ENCODE data around the gene PWWP2B.
"Not testable (repeated sequence)": the region's sequence is repeated elsewhere in the genome, so short reads cannot be mapped to it uniquely, and the experiment has no call there.

Gene PWWP2B

DNA sequence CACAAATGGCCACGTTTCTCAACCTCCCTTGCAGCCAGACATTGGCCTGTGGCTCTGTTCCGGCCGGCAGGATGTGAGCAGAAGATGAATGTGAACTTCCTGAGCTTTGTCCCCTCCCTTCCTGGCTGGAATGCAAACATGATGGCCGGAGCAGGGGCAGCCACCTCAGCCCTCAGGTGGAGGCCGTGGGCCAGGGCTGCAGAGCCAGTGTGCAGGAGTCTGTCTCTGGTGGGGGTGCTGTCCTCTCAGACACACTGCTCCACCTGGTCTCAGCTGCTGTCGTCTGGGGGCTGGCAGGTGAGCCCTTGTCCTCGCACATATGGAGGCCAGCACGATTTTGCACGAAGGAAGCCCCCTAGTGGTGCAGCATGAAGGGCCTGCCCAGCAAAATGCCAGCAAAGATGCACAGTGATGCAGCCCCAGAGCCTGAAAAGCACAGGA, 25.3 kb upstream of the PWWP2B start:
- Mint-ChIP-seq H3K4me3 (no peak overlapping the region), H3K36me3 (peaks cover 9% of the 10 kb centered on the region), H3K4me1 (peaks cover 5% of the 10 kb centered on the region), H3K9me3 (no peaks in the 10 kb centered on the region), H3K27me3 (no peaks in the 10 kb centered on the region), H3K27ac (no peak overlapping the region)

DNA sequence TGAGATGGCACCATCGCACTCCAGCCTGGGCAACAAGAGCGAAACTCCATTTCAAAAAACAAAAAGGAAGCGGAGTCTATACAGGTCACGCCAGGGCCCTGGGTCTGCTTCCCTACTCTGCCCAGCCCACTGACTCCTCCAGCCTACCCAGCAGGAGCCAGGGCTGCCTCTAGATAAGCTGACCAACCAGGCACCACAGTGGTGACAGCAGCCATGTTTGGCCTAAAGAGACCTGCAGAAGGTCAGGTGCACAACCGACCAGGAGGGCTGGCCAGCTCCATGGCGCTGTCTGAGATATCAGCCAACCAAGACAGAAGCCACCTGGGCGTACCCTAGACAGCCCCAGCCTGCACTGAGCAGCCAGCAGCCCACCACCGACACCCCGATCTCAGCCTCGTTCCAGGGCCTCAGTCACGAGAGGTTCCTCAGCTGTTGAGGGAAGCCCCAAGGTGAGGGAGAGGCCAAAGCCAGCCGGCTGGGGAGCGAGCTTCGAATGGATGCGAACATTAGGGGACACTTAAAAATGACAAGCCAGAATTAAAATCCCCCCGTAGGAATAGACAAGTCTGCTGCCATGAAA, 24.4 kb upstream of the PWWP2B start:
- Mint-ChIP-seq H3K27ac (no peak overlapping the region), H3K36me3 (peaks cover under 1% of the 10 kb centered on the region)

DNA sequence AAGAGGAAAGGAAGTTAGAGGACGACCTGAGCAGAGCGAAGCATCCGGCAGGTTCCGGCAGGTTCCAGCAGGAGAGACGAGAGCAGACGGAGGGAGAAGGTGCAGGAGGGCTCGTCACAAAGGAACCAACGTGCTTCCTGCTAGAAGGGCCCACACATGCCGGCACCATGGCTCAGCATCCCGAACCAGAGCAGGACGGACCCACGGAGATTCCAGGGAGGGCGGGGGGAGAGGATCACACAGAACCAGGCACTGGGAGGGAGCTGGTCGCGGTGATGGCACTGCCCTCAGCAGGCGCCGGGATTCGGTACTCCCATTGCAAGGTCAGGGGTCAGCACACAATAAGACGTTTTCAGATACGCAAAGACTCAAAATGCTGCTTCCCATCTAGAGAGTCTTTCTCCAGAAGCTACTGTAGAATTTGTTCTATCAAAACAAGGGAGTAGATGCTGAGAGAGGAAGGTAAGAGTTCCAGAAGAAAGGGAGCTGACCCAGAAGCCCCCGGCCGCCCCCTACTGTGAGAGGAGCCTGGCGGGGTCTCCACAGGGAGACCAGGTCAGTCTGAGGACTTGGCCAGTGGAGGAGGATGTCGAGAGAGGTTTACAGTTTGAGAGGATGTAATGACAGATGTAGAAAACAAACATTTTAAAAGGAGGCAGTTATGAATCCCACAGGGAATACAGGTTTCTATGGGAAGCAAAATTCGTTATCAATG, 23.6 kb upstream of the PWWP2B start:
- Mint-ChIP-seq H3K9me3 (no peaks in the 10 kb centered on the region), H3K27me3 (no peaks in the 10 kb centered on the region), H3K4me1 (peaks cover 5% of the 10 kb centered on the region), H3K4me3 (no peak overlapping the region), H3K27ac (no peak overlapping the region), H3K36me3 (no peaks in the 10 kb centered on the region)

More for the DNA sequence above, 24.4 kb upstream of the PWWP2B start:
- Mint-ChIP-seq H3K4me1 (peaks cover 5% of the 10 kb centered on the region), H3K4me3 (no peak overlapping the region), H3K27me3 (no peaks in the 10 kb centered on the region), H3K9me3 (no peaks in the 10 kb centered on the region)

DNA sequence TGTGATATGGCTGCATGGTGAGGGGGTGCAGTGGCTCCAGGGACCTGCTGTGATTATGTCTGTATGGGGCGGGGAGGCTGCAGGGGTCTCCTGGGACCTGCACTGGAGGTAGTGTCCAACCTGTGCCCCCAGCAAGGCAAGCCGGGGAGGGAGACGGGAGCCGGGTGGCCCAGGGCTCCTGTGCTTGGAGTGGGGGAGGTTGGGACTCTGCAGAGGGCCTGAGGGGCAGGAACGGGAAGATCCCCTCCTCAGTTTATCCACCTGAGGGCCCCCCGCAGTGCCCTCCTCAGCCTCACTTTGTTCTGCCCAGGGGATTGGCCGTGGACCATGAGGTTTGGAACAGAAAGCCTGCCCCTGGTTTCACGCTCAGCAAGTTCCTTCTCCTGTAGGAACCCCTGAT, 22.8 kb upstream of the PWWP2B start:
- Mint-ChIP-seq H3K36me3 (no peaks in the 10 kb centered on the region), H3K9me3 (no peaks in the 10 kb centered on the region), H3K27ac (no peak overlapping the region), H3K4me1 (peaks cover 5% of the 10 kb centered on the region), H3K4me3 (no peak overlapping the region), H3K27me3 (no peaks in the 10 kb centered on the region)

DNA sequence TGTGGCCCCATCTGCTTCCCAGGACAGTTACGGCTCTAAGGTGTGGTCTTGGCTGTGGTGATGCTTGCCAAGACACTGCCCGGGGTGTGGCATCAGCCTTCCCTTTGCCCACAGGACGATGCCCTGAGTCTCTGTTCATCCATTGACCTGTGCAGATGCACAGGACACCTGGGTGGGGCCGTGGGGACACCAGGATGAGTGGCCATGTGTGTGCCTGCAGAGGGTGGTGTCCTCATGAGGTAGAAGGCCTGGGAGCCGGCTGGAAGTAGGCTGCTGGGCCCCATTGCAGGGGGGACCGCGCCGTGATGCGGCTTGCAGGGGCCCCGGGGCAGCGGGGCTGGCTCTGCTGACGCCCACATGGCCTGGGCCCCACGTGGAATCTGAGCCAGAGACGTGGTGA, 22.4 kb upstream of the PWWP2B start:
- Mint-ChIP-seq H3K36me3 (peaks cover 2% of the 10 kb centered on the region), H3K27me3 (no peaks in the 10 kb centered on the region), H3K4me3 (no peak overlapping the region), H3K9me3 (no peaks in the 10 kb centered on the region), H3K27ac (no peak overlapping the region), H3K4me1 (peaks cover 5% of the 10 kb centered on the region)

DNA sequence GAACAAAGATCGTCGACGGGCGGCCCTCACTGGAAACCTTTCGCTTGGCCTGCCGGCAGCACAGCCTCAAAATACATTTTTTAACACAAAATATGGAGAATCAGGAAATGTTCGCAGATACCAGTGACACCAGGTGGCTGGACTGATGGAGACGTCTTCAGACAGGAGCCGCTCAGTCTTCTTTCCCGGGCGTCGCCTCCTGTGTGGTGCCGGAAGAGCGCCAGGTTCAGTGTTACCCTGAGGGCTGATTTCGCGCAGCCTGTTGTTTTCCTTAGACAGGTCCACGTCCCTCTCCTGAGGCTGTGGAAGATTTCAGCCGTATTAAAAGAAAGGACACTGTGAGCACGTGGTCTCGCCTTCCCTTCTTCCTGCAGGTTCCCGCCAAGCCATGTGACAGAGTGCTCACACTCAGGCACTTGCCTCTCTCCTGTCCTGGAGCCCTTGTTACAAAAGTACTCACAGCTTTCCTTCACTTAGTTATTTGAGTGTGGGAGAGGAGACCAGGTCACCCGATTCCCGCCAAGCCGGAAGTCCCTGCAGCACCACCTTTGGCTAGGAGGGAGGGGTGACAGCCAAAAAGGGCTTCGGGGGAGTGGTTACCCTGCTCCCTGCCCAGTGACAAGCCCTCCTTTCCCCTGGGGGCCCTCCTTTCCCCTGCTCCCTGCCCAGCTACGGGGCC, 21.7 kb upstream of the PWWP2B start:
- H3K27ac Mint-ChIP-seq: no peak overlapping the region
- no peak overlapping the region for H3K4me3 Mint-ChIP-seq
- H3K4me1 Mint-ChIP-seq: peaks cover 5% of the 10 kb centered on the region
- no peaks in the 10 kb centered on the region for H3K9me3 Mint-ChIP-seq
- H3K27me3 Mint-ChIP-seq: no peaks in the 10 kb centered on the region
- H3K36me3 Mint-ChIP-seq: peaks cover 2% of the 10 kb centered on the region

DNA sequence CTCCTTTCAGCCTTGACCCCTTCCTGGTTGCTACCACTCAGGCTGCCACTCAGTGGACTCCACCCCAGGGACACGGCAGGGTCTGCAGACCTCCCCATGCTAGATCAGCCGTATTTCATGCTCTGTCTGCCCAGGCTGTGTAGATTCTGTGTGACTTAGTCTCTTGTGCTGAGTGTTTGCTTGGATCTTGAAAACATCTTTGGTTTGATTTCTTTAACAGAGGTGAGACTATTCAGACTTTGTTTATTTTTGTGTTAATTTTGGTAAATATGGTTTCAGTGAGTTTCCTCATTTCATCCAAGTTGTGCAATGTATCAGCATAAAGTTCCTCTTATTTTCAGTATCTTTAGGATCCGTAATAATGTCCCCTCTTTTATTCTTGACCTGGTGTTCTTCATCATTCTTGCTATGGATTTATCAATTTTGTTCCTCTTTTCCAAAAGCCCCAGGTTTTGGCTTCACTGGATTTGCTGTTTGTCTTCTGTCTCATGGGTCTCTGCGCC, 21.2 kb upstream of the PWWP2B start:
- Mint-ChIP-seq H3K36me3 (peaks cover 2% of the 10 kb centered on the region), H3K4me1 (peaks cover 5% of the 10 kb centered on the region), H3K4me3 (no peak overlapping the region), H3K27me3 (no peaks in the 10 kb centered on the region), H3K27ac (no peak overlapping the region), H3K9me3 (no peaks in the 10 kb centered on the region)

DNA sequence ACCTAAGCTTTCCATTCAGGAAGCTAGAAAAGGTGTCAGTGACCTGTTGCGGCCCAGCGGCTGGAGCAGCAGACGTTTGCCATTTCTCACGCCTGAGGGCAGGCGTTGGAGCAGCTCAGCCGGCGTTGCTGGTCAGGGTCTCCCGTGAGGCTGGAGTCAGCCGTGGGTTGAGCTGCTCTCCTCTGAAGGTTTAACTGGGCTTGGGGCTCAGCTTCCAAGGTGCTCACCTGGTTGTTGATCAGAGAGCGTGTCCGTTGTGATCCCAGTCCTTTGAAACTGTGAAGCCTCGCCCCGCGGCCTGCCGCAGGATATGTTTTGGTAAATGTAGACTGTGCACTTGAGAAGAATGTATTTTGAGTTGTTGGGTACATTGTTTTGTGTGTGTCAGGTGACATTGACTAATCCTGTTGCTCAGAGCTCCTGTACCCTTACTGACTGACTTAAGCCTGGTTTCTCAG, 20.6 kb upstream of the PWWP2B start:
- Mint-ChIP-seq H3K9me3 (no peaks in the 10 kb centered on the region), H3K27me3 (no peaks in the 10 kb centered on the region), H3K4me3 (no peak overlapping the region), H3K36me3 (peaks cover 2% of the 10 kb centered on the region), H3K4me1 (peaks cover 6% of the 10 kb centered on the region), H3K27ac (no peak overlapping the region)

DNA sequence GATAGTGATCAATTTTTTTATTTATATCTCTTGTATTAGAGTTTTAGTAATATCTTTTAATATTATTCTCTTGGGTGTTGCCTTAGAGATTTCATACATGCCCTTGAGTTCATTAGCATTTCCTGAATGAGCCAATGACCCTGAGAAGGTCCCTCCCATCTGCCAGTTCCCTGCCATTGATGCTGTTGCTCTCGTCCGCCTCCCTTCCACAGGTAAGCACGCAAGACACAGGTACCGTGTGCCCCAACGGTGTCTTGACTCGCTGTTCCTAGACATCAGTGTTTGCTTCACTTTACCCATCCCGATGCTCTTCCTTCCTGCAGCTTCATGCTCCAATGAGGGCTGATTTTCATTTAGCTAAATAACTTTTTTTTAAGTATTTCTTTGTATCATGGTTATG, 19.7 kb upstream of the PWWP2B start:
- H3K27me3 Mint-ChIP-seq: no peaks in the 10 kb centered on the region
- no peaks in the 10 kb centered on the region for H3K9me3 Mint-ChIP-seq
- H3K4me1 Mint-ChIP-seq: peaks cover 4% of the 10 kb centered on the region
- H3K4me3 Mint-ChIP-seq: no peak overlapping the region
- peaks cover 2% of the 10 kb centered on the region for H3K36me3 Mint-ChIP-seq
- H3K27ac Mint-ChIP-seq: no peak overlapping the region

DNA sequence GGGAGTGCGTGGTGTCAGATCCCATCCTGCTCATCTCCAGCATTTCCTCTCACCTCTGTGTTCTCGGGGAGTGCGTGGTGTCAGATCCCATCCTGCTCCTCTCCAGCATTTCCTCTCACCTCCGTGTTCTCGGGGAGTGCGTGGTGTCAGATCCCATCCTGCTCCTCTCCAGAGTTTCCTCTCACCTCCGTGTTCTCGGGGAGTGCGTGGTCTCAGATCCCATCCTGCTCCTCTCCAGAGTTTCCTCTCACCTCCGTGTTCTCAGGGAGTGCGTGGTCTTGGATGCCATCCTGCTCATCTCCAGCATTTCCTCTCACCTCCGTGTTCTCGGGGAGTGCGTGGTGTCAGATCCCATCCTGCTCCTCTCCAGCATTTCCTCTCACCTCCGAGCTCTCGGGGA, 18.0 kb upstream of the PWWP2B start:
- H3K9me3 Mint-ChIP-seq, H3K4me1 Mint-ChIP-seq, H3K36me3 Mint-ChIP-seq, H3K4me3 Mint-ChIP-seq, H3K27ac Mint-ChIP-seq, H3K27me3 Mint-ChIP-seq: not testable (repeated sequence)

DNA sequence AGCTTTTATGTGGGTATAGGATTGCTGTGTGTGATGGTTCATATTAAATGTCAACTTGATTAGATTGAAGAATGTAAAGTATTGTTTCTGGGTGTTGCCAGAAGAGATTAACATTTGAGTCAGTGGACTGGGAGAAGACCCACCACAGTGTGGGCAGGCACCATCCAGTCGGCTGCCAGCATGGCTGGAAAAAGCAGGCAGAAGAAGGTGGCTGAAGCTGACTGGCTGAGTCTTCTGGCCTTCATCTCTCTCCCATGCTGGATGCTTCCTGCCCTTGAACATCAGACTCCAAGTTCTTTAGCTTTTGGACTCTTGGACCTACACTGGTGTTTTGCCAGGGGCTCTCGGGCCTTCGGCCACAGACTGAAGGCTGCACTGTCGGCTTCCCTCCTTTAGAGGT, 16.0 kb upstream of the PWWP2B start:
- not testable (repeated sequence) for H3K36me3 Mint-ChIP-seq, H3K9me3 Mint-ChIP-seq, H3K4me3 Mint-ChIP-seq, H3K27me3 Mint-ChIP-seq, H3K4me1 Mint-ChIP-seq, H3K27ac Mint-ChIP-seq

DNA sequence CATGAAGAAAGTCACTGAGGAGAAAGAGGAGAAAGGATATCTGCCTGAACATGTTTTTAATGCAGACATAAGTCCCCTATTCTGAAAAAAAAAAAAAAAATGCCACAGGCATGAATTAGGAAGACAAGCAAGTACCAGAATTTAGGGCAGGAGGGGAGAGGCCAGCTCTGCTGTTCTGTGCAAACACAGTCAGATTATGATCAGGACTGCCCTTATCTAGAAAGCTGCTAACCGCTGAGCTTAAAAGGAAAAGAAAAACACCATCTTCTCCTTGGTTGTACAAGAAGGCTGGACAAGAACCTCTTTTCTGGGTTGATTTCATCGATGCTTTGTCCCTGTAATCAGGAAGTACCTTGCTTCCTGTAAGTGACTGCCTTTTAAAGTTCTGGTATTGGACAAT, 15.3 kb upstream of the PWWP2B start:
- H3K4me3 Mint-ChIP-seq: no peak overlapping the region
- H3K36me3 Mint-ChIP-seq: peaks cover 2% of the 10 kb centered on the region
- peaks cover 4% of the 10 kb centered on the region for H3K4me1 Mint-ChIP-seq

DNA sequence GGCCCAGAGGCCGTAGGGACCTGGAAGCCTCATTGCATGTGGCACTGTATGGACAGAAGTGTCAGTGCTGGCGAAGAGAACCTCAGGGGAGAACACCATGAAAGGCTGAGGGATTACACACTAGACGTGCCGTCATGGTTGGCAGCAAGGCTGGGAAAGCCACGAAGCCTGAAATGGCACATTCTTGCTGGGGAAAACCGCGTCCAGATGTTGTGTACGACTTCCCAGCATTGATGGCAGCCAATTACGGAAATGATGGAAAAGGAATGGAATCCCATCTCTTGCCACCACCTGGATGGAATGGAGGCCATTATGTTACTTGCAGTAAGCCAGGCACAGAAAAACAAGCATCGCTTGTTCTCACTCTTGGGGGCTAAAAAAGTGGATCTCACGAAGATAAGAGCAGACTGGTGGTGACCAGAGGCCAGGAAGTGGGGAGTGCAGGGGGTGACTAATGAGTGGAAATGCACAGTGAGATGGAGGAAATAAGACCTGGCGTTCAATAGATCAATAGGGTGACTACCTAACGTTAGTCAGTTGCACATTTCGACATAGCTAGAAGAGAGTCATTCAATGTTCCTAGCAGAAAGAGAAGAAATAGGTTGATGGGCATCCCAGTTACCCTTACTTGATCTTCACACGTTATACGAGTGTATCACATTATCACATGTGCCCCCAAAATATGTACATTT, 14.6 kb upstream of the PWWP2B start:
- Mint-ChIP-seq H3K27ac (no peak overlapping the region), H3K36me3 (peaks cover 2% of the 10 kb centered on the region), H3K27me3 (no peaks in the 10 kb centered on the region), H3K4me1 (peaks cover 4% of the 10 kb centered on the region), H3K9me3 (no peaks in the 10 kb centered on the region), H3K4me3 (no peak overlapping the region)

More for the DNA sequence above, 15.3 kb upstream of the PWWP2B start:
- Mint-ChIP-seq H3K9me3 (no peaks in the 10 kb centered on the region), H3K27me3 (no peaks in the 10 kb centered on the region), H3K27ac (no peak overlapping the region)

DNA sequence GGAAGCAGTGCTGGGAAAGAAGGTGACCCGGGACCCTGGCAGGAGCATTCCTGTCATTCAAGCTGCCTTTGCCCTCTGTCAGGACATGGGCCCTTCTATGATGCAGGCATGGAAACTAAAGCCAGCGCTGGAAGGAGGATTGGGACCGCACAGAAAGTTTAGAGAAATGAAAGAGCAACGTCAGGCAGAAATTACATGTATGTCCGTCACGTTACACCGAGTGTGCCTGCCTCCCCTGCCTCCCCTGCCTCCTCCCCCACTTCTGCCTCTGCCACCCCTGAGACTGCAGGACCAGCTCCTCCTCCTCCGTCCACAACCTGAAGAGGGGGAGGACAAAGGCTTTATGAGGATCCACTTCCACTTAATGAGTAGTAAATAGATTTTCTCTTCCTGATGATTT, 13.9 kb upstream of the PWWP2B start:
- Mint-ChIP-seq H3K4me1 (peaks cover 7% of the 10 kb centered on the region), H3K27ac (no peak overlapping the region), H3K27me3 (no peaks in the 10 kb centered on the region), H3K9me3 (no peaks in the 10 kb centered on the region), H3K4me3 (no peak overlapping the region), H3K36me3 (peaks cover 2% of the 10 kb centered on the region)

DNA sequence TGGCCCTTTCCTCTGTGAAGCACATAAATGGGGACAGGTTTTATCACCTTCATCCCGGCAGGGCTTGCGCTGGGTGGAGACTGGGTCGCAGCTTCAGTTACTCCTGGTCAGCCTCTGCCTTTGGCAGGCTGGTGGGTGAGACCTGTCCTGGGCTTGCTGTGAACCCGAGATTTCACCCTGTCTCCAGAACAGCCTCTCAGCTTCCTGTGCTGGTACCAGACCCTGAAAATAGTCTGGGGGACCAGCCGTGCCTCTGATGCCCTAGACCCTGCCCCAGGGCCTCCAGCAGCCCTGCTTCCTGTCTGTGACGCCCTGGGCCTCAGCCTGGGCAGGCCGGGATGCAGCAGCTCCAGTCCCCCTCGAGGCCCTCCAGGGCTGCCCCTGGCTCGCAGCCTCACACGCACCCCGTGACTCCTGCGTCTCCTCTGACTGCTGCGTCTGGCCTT, 13.2 kb upstream of the PWWP2B start:
- Mint-ChIP-seq H3K27me3 (no peaks in the 10 kb centered on the region), H3K4me3 (no peak overlapping the region), H3K27ac (no peak overlapping the region), H3K9me3 (no peaks in the 10 kb centered on the region), H3K36me3 (peaks cover 2% of the 10 kb centered on the region), H3K4me1 (peaks cover 7% of the 10 kb centered on the region)
